SK-N-SH treated with all-trans-retinoic acid at 6 μM for 48 hours (cell line): ENCODE measurements around the gene SERPINB6.

Experiments
- CSDC2 ChIP-seq: fragments of 250-450 bp; sonication (Bioruptor Pico); IDR thresholded peaks from 2 replicates; pipeline ENCODE4 v1.5.0; 2020; ENCODE audit warnings: mild to moderate bottlenecking, moderate library complexity
- CSRNP3 ChIP-seq: fragments of 250-450 bp; sonication (Bioruptor Pico); IDR thresholded peaks from 2 replicates; pipeline ENCODE4 v1.5.1; 2021; ENCODE audit warnings: mild to moderate bottlenecking, moderate library complexity
- ISL1 ChIP-seq: fragments of 250-450 bp; sonication (Bioruptor Pico); IDR thresholded peaks from 2 replicates; pipeline ENCODE4 v2.1.2; 2022; ENCODE audit warnings: mild to moderate bottlenecking, moderate library complexity
- RARB ChIP-seq: fragments of 250-450 bp; sonication (Bioruptor Pico); IDR thresholded peaks from 2 replicates; pipeline ENCODE4 v1.8.0; 2021; ENCODE audit warnings: mild to moderate bottlenecking, moderate library complexity

- TF ChIP-seq CSDC2 (CRISPR knock-in tag): no peak
- TF ChIP-seq CSRNP3: no peak
- no peak for TF ChIP-seq RARB (CRISPR knock-in tag)
- no peak; the same call in 1 of the 2 replicates for TF ChIP-seq ISL1 (CRISPR knock-in tag)
These were observed 5.3 kb upstream of the SERPINB6 start for GRCh38 chr6:2976571-2977085.
